SH-SY5Y (cell line): ENCODE measurements around the gene TCFL5.

Experiments used
- GATA2 ChIP-seq: IDR thresholded peaks from 2 replicates; pipeline ENCODE4 v1.6.1; 2011; ENCODE audit warnings: mild to moderate bottlenecking, low read depth, low read length
- GATA3 ChIP-seq: IDR thresholded peaks from 2 replicates; pipeline ENCODE4 v1.6.1; 2011; ENCODE audit warnings: low read depth, mild to moderate bottlenecking, low read length, moderate library complexity

DNA sequence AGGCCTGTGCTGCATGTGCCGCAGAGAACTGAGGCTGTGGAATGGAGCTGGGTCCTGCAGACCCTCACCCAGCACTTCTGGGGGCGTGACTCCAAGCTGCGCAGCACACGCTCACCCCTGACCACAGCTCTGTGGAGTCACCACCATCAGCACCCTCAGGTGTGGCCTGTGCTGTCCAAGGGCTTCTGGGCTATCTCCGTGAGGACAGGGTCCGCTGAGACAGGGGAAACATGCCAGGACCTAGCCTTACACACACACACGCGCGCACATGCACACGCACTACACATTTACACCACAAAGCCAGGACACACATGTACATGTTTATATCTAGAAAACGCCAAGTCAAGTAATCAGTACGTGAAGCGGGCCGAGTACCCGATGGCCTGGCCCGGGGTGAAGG lies 26.8 kb upstream of the TCFL5 start:
- TF ChIP-seq GATA2: no peak
- no peak for TF ChIP-seq GATA3
